Measurements from ENCODE around the gene ADH7. TPM values are rescaled to one million over a fixed set of nuclear protein-coding genes. Genes with fewer than 3 reads are reported as not detected.
"Not testable (repeated sequence)": the region's sequence is repeated elsewhere in the genome, so short reads cannot be mapped to it uniquely, and the experiment has no call there.

ADH7 gene
- total RNA-seq, 1 donor from 2014 or later = not detected

DNA sequence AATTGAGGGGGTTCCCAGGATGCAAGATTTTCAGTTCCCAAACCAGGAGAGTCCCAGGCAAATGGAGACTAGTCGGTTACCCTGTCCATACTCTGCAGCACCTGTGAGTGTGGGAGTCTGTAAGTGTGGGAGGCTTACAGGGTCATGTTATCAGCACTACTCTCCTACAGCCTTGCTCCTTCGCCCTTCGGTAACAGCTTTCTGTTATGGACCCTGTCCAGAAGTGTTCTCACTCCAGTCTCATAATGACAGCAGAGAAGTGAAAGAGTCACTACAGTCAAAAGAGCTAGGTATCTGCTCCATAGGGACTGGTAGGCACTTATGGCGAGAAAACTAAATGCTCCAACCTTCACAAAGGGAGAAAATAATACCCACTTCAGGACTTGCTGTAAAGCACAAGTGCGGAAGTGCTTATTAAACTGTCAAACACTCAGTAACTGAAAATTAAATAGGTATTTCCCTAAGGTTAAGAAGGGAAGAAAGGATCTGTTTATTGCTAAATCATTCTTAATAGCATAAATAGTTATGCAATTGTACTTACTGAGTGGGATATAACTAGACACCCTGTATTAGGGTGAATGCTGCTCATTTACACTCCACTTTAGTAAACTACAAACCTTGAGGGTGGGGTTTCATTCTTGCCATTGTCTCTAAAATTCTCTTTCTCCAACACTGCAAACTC lies 2.7 kb upstream of the ADH7 start:
- H3K27me3 Mint-ChIP-seq (ENCODE audit: low read depth) = no peaks in the 10 kb centered on the region
- no peak for DNase-seq (ENCODE audit: low spot score in 2 of 2, unreplicated experiment in 2 of 2)
- no peaks in the 10 kb centered on the region for H3K9me3 Mint-ChIP-seq
- peak overlapping the region; percentile 54 for H3K27ac Mint-ChIP-seq
- no peak overlapping the region for H3K4me3 Mint-ChIP-seq
- TF ChIP-seq, protein P1, sequence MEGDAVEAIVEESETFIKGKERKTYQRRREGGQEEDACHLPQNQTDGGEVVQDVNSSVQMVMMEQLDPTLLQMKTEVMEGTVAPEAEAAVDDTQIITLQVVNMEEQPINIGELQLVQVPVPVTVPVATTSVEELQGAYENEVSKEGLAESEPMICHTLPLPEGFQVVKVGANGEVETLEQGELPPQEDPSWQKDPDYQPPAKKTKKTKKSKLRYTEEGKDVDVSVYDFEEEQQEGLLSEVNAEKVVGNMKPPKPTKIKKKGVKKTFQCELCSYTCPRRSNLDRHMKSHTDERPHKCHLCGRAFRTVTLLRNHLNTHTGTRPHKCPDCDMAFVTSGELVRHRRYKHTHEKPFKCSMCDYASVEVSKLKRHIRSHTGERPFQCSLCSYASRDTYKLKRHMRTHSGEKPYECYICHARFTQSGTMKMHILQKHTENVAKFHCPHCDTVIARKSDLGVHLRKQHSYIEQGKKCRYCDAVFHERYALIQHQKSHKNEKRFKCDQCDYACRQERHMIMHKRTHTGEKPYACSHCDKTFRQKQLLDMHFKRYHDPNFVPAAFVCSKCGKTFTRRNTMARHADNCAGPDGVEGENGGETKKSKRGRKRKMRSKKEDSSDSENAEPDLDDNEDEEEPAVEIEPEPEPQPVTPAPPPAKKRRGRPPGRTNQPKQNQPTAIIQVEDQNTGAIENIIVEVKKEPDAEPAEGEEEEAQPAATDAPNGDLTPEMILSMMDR (IDR thresholded peaks at IDR 0.05; ENCODE audit: unreplicated experiment) = no peak
- H3K4me1 Mint-ChIP-seq = peaks cover 3% of the 10 kb centered on the region
- H3K36me3 Mint-ChIP-seq = no peaks in the 10 kb centered on the region

DNA sequence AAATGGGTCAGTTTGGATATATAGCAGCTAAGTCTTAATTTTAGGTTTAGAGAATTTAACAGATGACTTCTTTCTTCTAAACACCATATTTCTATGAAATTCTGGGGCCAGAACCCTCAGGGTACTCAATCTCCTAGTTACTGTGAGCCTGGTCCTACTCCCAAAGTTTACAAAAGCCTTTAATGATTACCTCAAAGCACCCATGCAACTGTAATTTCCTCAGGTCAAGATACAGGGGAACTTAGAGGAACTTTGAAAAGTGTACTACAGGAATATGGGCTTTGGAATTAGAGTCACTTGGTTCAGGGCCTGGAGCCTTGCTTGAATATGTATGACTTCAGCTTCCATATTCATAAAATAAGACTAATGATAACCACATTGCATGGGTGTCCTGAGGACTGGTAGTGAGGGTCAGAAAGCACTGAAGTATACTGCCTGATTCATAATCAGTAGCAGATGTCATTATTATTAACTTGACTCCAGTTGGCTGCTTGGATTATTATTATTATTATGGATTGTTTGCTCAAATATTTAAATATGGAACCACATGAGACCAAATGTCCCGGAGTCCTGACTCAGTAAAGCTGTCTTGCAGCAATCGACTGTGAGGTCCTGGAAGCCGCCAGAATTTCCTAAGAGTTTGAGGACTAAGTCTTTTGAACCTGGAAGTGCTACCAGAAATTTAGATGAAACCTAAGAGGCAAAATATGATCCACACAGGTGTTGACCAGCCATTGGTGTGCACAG lies 2.0 kb upstream of the ADH7 start:
- peaks cover 3% of the 10 kb centered on the region for H3K4me1 Mint-ChIP-seq
- TF ChIP-seq, protein P1 (IDR thresholded peaks at IDR 0.05; ENCODE audit: unreplicated experiment) = no peak
- no peaks in the 10 kb centered on the region for H3K9me3 Mint-ChIP-seq
- H3K27ac Mint-ChIP-seq = no peak overlapping the region
- H3K36me3 Mint-ChIP-seq = no peaks in the 10 kb centered on the region
- DNase-seq (ENCODE audit: low spot score in 2 of 2, unreplicated experiment in 2 of 2) = no peak
- H3K4me3 Mint-ChIP-seq = no peak overlapping the region
- H3K27me3 Mint-ChIP-seq (ENCODE audit: low read depth) = no peaks in the 10 kb centered on the region

DNA sequence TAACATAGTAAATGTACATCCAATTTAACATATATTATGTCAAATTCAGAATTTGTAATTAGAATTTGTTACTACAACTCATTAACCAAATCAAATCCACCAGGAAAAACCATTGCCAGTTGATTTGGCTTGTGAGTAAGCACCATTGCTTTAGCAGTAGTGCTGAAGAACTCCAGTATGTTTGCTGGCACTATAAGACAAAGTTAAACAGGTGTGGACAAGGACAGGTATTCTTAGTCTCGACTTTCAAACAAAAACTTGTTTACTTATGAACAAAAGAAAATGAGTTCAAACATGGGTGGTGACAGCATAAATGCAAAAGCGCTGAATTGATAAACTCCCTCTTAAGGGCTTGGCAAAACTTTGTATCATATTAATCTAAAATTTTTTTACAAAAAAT lies 1.3 kb upstream of the ADH7 start:
- DNase-seq (ENCODE audit: low spot score in 2 of 2, unreplicated experiment in 2 of 2) = no peak
- no peak overlapping the region for H3K27ac Mint-ChIP-seq
- peaks cover 3% of the 10 kb centered on the region for H3K4me1 Mint-ChIP-seq
- no peaks in the 10 kb centered on the region for H3K9me3 Mint-ChIP-seq
- no peak overlapping the region for H3K4me3 Mint-ChIP-seq
- H3K36me3 Mint-ChIP-seq = no peaks in the 10 kb centered on the region
- no peaks in the 10 kb centered on the region for H3K27me3 Mint-ChIP-seq (ENCODE audit: low read depth)
- TF ChIP-seq, protein P1 (IDR thresholded peaks at IDR 0.05; ENCODE audit: unreplicated experiment) = no peak

DNA sequence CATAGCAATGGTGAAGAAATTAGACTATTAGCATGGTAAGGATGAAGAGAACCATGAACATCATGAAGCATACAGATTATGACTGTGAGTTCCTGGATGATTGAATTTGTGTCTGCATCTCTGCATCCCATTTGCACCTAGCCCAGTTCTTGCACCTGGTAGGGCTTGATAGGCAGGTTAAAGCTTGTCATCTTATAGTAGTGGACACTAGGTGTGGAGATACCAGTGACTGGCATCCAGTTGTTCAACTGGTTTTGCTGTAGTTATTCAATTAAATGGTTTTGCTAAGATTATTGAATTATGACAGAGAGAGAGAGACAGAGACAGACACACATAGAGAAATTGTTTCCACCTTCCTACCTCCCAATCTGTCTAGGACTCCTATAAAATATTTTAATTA lies 5.0 kb downstream of the ADH7 start:
- TF ChIP-seq, protein P1 (IDR thresholded peaks at IDR 0.05; ENCODE audit: unreplicated experiment) = no peak
- no peaks in the 10 kb centered on the region for H3K4me1 Mint-ChIP-seq
- no peaks in the 10 kb centered on the region for H3K36me3 Mint-ChIP-seq
- DNase-seq (ENCODE audit: low spot score in 2 of 2, unreplicated experiment in 2 of 2) = no peak
- no peak overlapping the region for H3K4me3 Mint-ChIP-seq
- H3K27ac Mint-ChIP-seq = no peak overlapping the region
- peaks cover under 1% of the 10 kb centered on the region for H3K9me3 Mint-ChIP-seq
- H3K27me3 Mint-ChIP-seq (ENCODE audit: low read depth) = no peaks in the 10 kb centered on the region

DNA sequence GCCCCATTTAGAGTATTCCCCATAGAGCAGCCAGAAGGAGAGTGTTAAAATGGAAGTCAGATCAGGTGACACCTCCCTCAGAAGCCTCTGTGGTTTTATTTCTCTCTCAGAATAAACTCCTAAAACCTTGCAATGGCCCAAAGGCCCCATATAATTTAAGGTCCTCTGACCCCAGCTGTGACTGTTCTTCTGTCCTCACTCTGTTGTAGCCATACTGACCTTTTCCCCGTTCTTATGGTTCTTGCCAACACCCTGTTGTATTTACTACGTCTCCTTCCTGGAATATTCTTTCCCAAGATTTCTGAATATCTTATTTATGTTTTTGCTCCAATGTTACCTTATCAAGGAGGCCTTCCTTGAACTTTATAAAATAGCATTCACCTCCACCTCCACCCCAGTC lies 18.0 kb downstream of the ADH7 start:
- DNase-seq (ENCODE audit: low spot score in 2 of 2, unreplicated experiment in 2 of 2) = no peak
- no peaks in the 10 kb centered on the region for H3K27me3 Mint-ChIP-seq (ENCODE audit: low read depth)
- no peak overlapping the region for H3K4me3 Mint-ChIP-seq
- H3K4me1 Mint-ChIP-seq = no peaks in the 10 kb centered on the region
- peaks cover 16% of the 10 kb centered on the region for H3K9me3 Mint-ChIP-seq
- no peaks in the 10 kb centered on the region for H3K36me3 Mint-ChIP-seq
- TF ChIP-seq, protein P1 (IDR thresholded peaks at IDR 0.05; ENCODE audit: unreplicated experiment) = no peak
- no peak overlapping the region for H3K27ac Mint-ChIP-seq

DNA sequence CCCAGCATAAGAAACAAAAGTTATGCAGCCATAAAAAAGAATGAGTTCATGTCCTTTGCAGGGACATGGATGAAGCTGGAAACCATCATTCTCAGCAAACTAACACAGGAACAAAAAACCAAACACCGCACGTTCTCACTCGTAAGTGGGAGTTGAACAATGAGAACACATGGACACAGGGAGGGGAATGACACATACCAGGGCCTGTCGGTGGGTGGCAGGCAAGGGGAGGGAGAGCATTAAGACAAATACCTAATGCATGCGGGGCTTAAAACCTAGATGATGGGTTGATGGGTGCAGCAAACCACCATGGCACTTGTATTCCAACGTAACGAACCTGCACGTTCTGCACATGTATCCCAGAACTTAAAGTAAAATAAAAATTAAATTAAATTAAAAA lies 19.4 kb downstream of the ADH7 start:
- not testable (repeated sequence) for H3K4me3 Mint-ChIP-seq; H3K27me3 Mint-ChIP-seq (ENCODE audit: low read depth); H3K36me3 Mint-ChIP-seq; DNase-seq (ENCODE audit: low spot score in 2 of 2, unreplicated experiment in 2 of 2); H3K9me3 Mint-ChIP-seq; H3K27ac Mint-ChIP-seq; H3K4me1 Mint-ChIP-seq

DNA sequence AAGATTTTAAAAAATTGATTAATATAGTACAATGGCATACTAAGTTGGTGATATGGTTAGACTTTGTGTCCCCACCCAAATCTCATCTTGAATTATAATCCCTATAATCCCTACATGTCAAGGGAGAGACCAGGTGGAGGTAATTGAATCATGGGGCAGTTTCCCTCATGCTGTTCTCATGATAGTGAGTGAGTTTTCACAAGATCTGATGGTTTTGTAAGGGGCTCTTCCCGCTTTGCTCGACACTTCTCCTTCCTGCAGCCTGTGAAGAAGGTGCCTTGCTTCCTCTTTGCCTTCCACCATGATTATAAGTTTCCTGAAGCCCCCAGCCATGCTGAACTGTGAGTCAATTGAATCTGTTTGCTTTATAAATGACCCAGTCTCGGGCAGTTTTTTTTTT lies 20.2 kb downstream of the ADH7 start:
- not testable (repeated sequence) for DNase-seq (ENCODE audit: low spot score in 2 of 2, unreplicated experiment in 2 of 2); H3K36me3 Mint-ChIP-seq; H3K4me3 Mint-ChIP-seq; H3K27ac Mint-ChIP-seq; H3K4me1 Mint-ChIP-seq; H3K9me3 Mint-ChIP-seq; H3K27me3 Mint-ChIP-seq (ENCODE audit: low read depth)
